WTC11 (cell line): ENCODE measurements around the gene CACNA1E. TPM values are rescaled to one million over a fixed set of nuclear protein-coding genes. Genes with fewer than 3 reads are reported as not detected.
A peak's percentile ranks its signal among the peaks of the same experiment; 100 is the strongest.

Source experiments
- ATAC-seq: fragments of 200-7000 bp; cut with Tn5 transposase; 2 replicates; pipeline ENCODE4 v1.10.0; 2021; ENCODE audit warnings: mild to moderate bottlenecking, moderate library complexity
- CTCF ChIA-PET: fragments of 300-600 bp; sonication (Branson Sonifier 250); formaldehyde crosslinking; loops from one replicate; lab custom pipeline; 2021; ENCODE audit warnings: antibody characterized with exemption; lab: Charles Lee
- POLR2A ChIA-PET: fragments of 350-600 bp; sonication (Branson Sonifier 250); formaldehyde crosslinking; loops from one replicate; lab custom pipeline; 2021; ENCODE audit warnings: antibody characterized with exemption; lab: Charles Lee
- DNase-seq: peaks from one replicate; pipeline ENCODE4 v3.0.0; 2021; ENCODE audit warnings: low spot score
- H3K27ac Mint-ChIP-seq: 2 replicates; pipeline ENCODE4 v1.8.0; 2021; ENCODE audit warnings: mixed read lengths
- H3K27me3 Mint-ChIP-seq: 2 replicates; pipeline ENCODE4 v1.8.0; 2021; ENCODE audit warnings: low read depth, mild to moderate bottlenecking, moderate library complexity, mixed read lengths
- H3K36me3 Mint-ChIP-seq: 2 replicates; pipeline ENCODE4 v1.8.0; 2021; ENCODE audit warnings: mixed read lengths
- H3K4me1 Mint-ChIP-seq: 2 replicates; pipeline ENCODE4 v1.8.0; 2022; ENCODE audit warnings: mixed read lengths
- H3K4me3 Mint-ChIP-seq: 2 replicates; pipeline ENCODE4 v1.8.0; 2021; ENCODE audit warnings: mild to moderate bottlenecking, moderate library complexity, mixed read lengths
- H3K9me3 Mint-ChIP-seq: 2 replicates; pipeline ENCODE4 v1.8.0; 2021; ENCODE audit warnings: mixed read lengths
- ATF1 ChIP-seq: sonication (generic); formaldehyde crosslinking; IDR thresholded peaks from 2 replicates; pipeline ENCODE4 v1.8.1; 2023; ENCODE audit warnings: mild to moderate bottlenecking, moderate library complexity, missing genetic modification reagents
- CBFB ChIP-seq: sonication (generic); formaldehyde crosslinking; IDR thresholded peaks from 2 replicates; pipeline ENCODE4 v1.8.1; 2022; ENCODE audit warnings: mild to moderate bottlenecking, low read depth, missing genetic modification reagents
- CREM ChIP-seq: sonication (generic); formaldehyde crosslinking; IDR thresholded peaks from 2 replicates; pipeline ENCODE4 v1.8.1; 2022; ENCODE audit warnings: mild to moderate bottlenecking, missing genetic modification reagents, moderate library complexity
- ESRRA ChIP-seq: sonication (generic); formaldehyde crosslinking; IDR thresholded peaks from 2 replicates; pipeline ENCODE4 v1.8.1; 2022; ENCODE audit warnings: mild to moderate bottlenecking, missing genetic modification reagents, borderline replicate concordance
- FOXJ3 ChIP-seq: sonication (generic); formaldehyde crosslinking; IDR thresholded peaks from 2 replicates; pipeline ENCODE4 v1.9.0; 2021; ENCODE audit warnings: missing genetic modification reagents, mild to moderate bottlenecking, borderline replicate concordance
- FOXP1 ChIP-seq: sonication (generic); formaldehyde crosslinking; IDR thresholded peaks from 2 replicates; pipeline ENCODE4 v1.8.0; 2022; ENCODE audit warnings: missing genetic modification reagents, mild to moderate bottlenecking, moderate library complexity, borderline replicate concordance
- GRHL2 ChIP-seq: fragments of 250-450 bp; sonication (Bioruptor Pico); IDR thresholded peaks from 2 replicates; pipeline ENCODE4 v1.8.0; 2022; ENCODE audit warnings: mild to moderate bottlenecking, moderate library complexity; ENCODE audit not compliant: insufficient replicate concordance, severe bottlenecking
- HMGA2 ChIP-seq: fragments of 250-450 bp; sonication (Bioruptor Pico); IDR thresholded peaks from 2 replicates; pipeline ENCODE4 v1.4.0; 2021; ENCODE audit warnings: mild to moderate bottlenecking, moderate library complexity
- JAZF1 ChIP-seq: fragments of 250-450 bp; sonication (Bioruptor Pico); IDR thresholded peaks from 2 replicates; pipeline ENCODE4 v1.9.0; 2021; ENCODE audit warnings: moderate library complexity, mild to moderate bottlenecking, inconsistent platforms
- KAT7 ChIP-seq: sonication (generic); formaldehyde crosslinking; IDR thresholded peaks from 2 replicates; pipeline ENCODE4 v1.8.1; 2023; ENCODE audit warnings: missing genetic modification reagents, mild to moderate bottlenecking, borderline replicate concordance
- NR2C2 ChIP-seq: sonication (generic); formaldehyde crosslinking; IDR thresholded peaks from 2 replicates; pipeline ENCODE4 v1.8.0; 2022; ENCODE audit warnings: mild to moderate bottlenecking, missing genetic modification reagents
- NR3C1 ChIP-seq: sonication (generic); formaldehyde crosslinking; conservative IDR thresholded peaks from 2 replicates; pipeline ENCODE4 v1.8.1; 2023; ENCODE audit warnings: low read depth, mild to moderate bottlenecking, missing genetic modification reagents
- PRRX2 ChIP-seq: fragments of 250-450 bp; sonication (Bioruptor Pico); IDR thresholded peaks from 2 replicates; pipeline ENCODE4 v1.8.0; 2021; ENCODE audit warnings: mild to moderate bottlenecking
- SP1 ChIP-seq: sonication (generic); formaldehyde crosslinking; conservative IDR thresholded peaks from 2 replicates; pipeline ENCODE4 v1.8.1; 2022; ENCODE audit warnings: missing genetic modification reagents
- TP53 ChIP-seq: sonication (generic); formaldehyde crosslinking; IDR thresholded peaks from 2 replicates; pipeline ENCODE4 v1.8.1; 2023; ENCODE audit warnings: mild to moderate bottlenecking, missing genetic modification reagents
- USF1 ChIP-seq: sonication (generic); formaldehyde crosslinking; IDR thresholded peaks from 2 replicates; pipeline ENCODE4 v1.8.0; 2022; ENCODE audit warnings: mild to moderate bottlenecking, missing genetic modification reagents
- ZMAT4 ChIP-seq: fragments of 250-450 bp; sonication (Bioruptor Pico); IDR thresholded peaks from 2 replicates; pipeline ENCODE4 v1.9.0; 2021; ENCODE audit warnings: mild to moderate bottlenecking
- ZNF317 ChIP-seq: sonication (generic); formaldehyde crosslinking; IDR thresholded peaks from 2 replicates; pipeline ENCODE4 v1.8.1; 2023; ENCODE audit warnings: low read depth, mild to moderate bottlenecking, moderate library complexity, missing genetic modification reagents, borderline replicate concordance
- total RNA-seq: library from RNA; stranded (reverse); gene quantifications from 3 replicates; pipeline ENCODE4 v1.2.3, GENCODE V29; 2021
- TF ChIP-seq, protein P1 (sequence below): sonication (generic); formaldehyde crosslinking; conservative IDR thresholded peaks from 2 replicates; pipeline ENCODE4 v1.8.1; 2022; ENCODE audit warnings: mild to moderate bottlenecking, missing genetic modification reagents
- TF ChIP-seq, protein P2 (sequence below): sonication (generic); formaldehyde crosslinking; IDR thresholded peaks from 2 replicates; pipeline ENCODE4 v1.8.1; 2022; ENCODE audit warnings: mild to moderate bottlenecking, missing genetic modification reagents, moderate library complexity, borderline replicate concordance
- TF ChIP-seq, protein P3 (sequence below): sonication (generic); formaldehyde crosslinking; IDR thresholded peaks from 2 replicates; pipeline ENCODE4 v1.8.1; 2023; ENCODE audit warnings: mild to moderate bottlenecking, missing genetic modification reagents
- TF ChIP-seq, protein P4 (sequence below): sonication (generic); formaldehyde crosslinking; IDR thresholded peaks from 2 replicates; pipeline ENCODE4 v1.8.1; 2023; ENCODE audit warnings: mild to moderate bottlenecking, missing genetic modification reagents

The CACNA1E gene
- total RNA-seq, 1 experiment from 2014 or later, result 0.63 TPM

GRCh38 chr1:181711820-181712219 lies 228.5 kb downstream of the CACNA1E start (continued):
- TF ChIP-seq FOXP1 (CRISPR knock-in tag) (no peak), NR3C1 (CRISPR knock-in tag) (no peak), KAT7 (CRISPR knock-in tag) (no peak), FOXJ3 (CRISPR knock-in tag) (no peak), SP1 (CRISPR knock-in tag) (no peak), JAZF1 (no peak), ESRRA (CRISPR knock-in tag) (no peak), GRHL2 (CRISPR knock-in tag) (no peak)
- TF ChIP-seq, protein P1, sequence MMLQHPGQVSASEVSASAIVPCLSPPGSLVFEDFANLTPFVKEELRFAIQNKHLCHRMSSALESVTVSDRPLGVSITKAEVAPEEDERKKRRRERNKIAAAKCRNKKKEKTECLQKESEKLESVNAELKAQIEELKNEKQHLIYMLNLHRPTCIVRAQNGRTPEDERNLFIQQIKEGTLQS (CRISPR knock-in tag), result no peak

GRCh38 chr1:181712711-181713110 lies 229.4 kb downstream of the CACNA1E start:
- POLR2A ChIA-PET, result no interaction called here
- peaks cover 36% of the 10 kb centered on the region for H3K4me1 Mint-ChIP-seq
- peaks cover 8% of the 10 kb centered on the region for H3K9me3 Mint-ChIP-seq
- no peaks in the 10 kb centered on the region for H3K36me3 Mint-ChIP-seq
- no peaks in the 10 kb centered on the region; the same call in none of the 2 replicates for H3K27me3 Mint-ChIP-seq
- no peak overlapping the region for H3K27ac Mint-ChIP-seq
- DNase-seq (no peak), ATAC-seq (no peak)
- CTCF ChIA-PET, result no interaction called here
- TF ChIP-seq ZNF317 (CRISPR knock-in tag) (no peak), TP53 (CRISPR knock-in tag) (no peak)
- TF ChIP-seq, protein P2, sequence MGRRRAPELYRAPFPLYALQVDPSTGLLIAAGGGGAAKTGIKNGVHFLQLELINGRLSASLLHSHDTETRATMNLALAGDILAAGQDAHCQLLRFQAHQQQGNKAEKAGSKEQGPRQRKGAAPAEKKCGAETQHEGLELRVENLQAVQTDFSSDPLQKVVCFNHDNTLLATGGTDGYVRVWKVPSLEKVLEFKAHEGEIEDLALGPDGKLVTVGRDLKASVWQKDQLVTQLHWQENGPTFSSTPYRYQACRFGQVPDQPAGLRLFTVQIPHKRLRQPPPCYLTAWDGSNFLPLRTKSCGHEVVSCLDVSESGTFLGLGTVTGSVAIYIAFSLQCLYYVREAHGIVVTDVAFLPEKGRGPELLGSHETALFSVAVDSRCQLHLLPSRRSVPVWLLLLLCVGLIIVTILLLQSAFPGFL, result no peak
- H3K4me3 Mint-ChIP-seq, result no peak overlapping the region

GRCh38 chr1:181714428-181714827 lies 231.1 kb downstream of the CACNA1E start:
- DNase-seq (no peak), ATAC-seq (peak; percentile 82)
- no peaks in the 10 kb centered on the region for H3K9me3 Mint-ChIP-seq
- H3K27me3 Mint-ChIP-seq, result no peaks in the 10 kb centered on the region; the same call in none of the 2 replicates
- no peak overlapping the region for H3K4me3 Mint-ChIP-seq
- peaks cover 47% of the 10 kb centered on the region for H3K4me1 Mint-ChIP-seq
- ChIA-PET CTCF (interaction anchor here (0.6 to 1.3 kb wide), 3 partner anchors 223 to 313 kb away, joined by 3 to 6 read pairs (median 5); no protein-coding TSS in a partner anchor), POLR2A (no interaction called here)
- TF ChIP-seq ESRRA (CRISPR knock-in tag) (no peak), CREM (CRISPR knock-in tag) (no peak), USF1 (no peak)
- TF ChIP-seq, protein P3, sequence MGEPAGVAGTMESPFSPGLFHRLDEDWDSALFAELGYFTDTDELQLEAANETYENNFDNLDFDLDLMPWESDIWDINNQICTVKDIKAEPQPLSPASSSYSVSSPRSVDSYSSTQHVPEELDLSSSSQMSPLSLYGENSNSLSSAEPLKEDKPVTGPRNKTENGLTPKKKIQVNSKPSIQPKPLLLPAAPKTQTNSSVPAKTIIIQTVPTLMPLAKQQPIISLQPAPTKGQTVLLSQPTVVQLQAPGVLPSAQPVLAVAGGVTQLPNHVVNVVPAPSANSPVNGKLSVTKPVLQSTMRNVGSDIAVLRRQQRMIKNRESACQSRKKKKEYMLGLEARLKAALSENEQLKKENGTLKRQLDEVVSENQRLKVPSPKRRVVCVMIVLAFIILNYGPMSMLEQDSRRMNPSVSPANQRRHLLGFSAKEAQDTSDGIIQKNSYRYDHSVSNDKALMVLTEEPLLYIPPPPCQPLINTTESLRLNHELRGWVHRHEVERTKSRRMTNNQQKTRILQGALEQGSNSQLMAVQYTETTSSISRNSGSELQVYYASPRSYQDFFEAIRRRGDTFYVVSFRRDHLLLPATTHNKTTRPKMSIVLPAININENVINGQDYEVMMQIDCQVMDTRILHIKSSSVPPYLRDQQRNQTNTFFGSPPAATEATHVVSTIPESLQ (CRISPR knock-in tag), result no peak
- no peaks in the 10 kb centered on the region for H3K36me3 Mint-ChIP-seq
- no peak overlapping the region for H3K27ac Mint-ChIP-seq

- Mint-ChIP-seq H3K27me3 (no peaks in the 10 kb centered on the region; the same call in none of the 2 replicates), H3K27ac (no peak overlapping the region), H3K4me1 (peaks cover 41% of the 10 kb centered on the region), H3K36me3 (no peaks in the 10 kb centered on the region), H3K9me3 (peaks cover 3% of the 10 kb centered on the region; the same call in 1 of the 2 replicates), H3K4me3 (no peak overlapping the region)
- POLR2A ChIA-PET, result interaction anchor here (0.6 to 0.7 kb wide), 2 partner anchors 11 to 1884 kb away, joined by 3 to 5 read pairs; no protein-coding TSS in a partner anchor
- DNase-seq, result no peak
- no peak for ATAC-seq
- CTCF ChIA-PET, result interaction anchor here (1.1 to 1.2 kb wide), 3 partner anchors 219 to 341 kb away, joined by 3 to 4 read pairs (median 3); no protein-coding TSS in a partner anchor
- no peak for TF ChIP-seq ATF1
- no peak for TF ChIP-seq CREM (CRISPR knock-in tag)
- no peak for TF ChIP-seq SP1 (CRISPR knock-in tag)
- no peak for TF ChIP-seq NR3C1 (CRISPR knock-in tag)
- TF ChIP-seq, protein P3 (CRISPR knock-in tag), result no peak
- no peak for TF ChIP-seq NR2C2 (CRISPR knock-in tag)
- TF ChIP-seq ZMAT4 (CRISPR knock-in tag), result no peak
- no peak for TF ChIP-seq PRRX2 (CRISPR knock-in tag)
- TF ChIP-seq HMGA2 (CRISPR knock-in tag), result no peak
- TF ChIP-seq, protein P4, sequence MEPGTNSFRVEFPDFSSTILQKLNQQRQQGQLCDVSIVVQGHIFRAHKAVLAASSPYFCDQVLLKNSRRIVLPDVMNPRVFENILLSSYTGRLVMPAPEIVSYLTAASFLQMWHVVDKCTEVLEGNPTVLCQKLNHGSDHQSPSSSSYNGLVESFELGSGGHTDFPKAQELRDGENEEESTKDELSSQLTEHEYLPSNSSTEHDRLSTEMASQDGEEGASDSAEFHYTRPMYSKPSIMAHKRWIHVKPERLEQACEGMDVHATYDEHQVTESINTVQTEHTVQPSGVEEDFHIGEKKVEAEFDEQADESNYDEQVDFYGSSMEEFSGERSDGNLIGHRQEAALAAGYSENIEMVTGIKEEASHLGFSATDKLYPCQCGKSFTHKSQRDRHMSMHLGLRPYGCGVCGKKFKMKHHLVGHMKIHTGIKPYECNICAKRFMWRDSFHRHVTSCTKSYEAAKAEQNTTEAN (CRISPR knock-in tag), result no peak
- TF ChIP-seq CBFB (CRISPR knock-in tag), result no peak
Observed at GRCh38 chr1:181718034-181718433, 234.7 kb downstream of the CACNA1E start.
